Naive thymus-derived CD4-positive, alpha-beta T cell (primary cell): ENCODE results near the gene KCNH1. TPM values are rescaled to one million over a fixed set of nuclear protein-coding genes. Genes with fewer than 3 reads are reported as not detected.

Source experiments
- ATAC-seq: fragments of 150-1000 bp; cut with Tn5 transposase; 2 replicates; pipeline ENCODE4 v1.10.0; 2021; ENCODE audit warnings: mild to moderate bottlenecking, moderate library complexity
- CTCF ChIA-PET: fragments of 350-600 bp; sonication (Branson Sonifier 250); formaldehyde crosslinking; loops from one replicate; lab custom pipeline; 2021; ENCODE audit warnings: antibody characterized with exemption; lab: Charles Lee
- POLR2A ChIA-PET: fragments of 350-600 bp; sonication (Branson Sonifier 250); formaldehyde crosslinking; loops from one replicate; lab custom pipeline; 2021; ENCODE audit warnings: antibody characterized with exemption, inconsistent platforms; lab: Charles Lee
- DNase-seq, 9 donors: peaks; one replicate each; pipeline versions ENCODE4 v3.0.0 to v3.0.0-alpha.2; 2020 to 2022; ENCODE audit warnings: mixed read lengths in 1 of 9
- H3K27ac ChIP-seq: one replicate; pipeline ENCODE4 v1.7.0; 2013; ENCODE audit warnings: mild to moderate bottlenecking, low read depth, low read length, moderate library complexity
- H3K27me3 ChIP-seq, 2 donors: one replicate each; pipeline ENCODE4 v1.7.0; 2013; ENCODE audit warnings: low read length in 2 of 2, mild to moderate bottlenecking in 2 of 2, moderate library complexity in 2 of 2; ENCODE audit not compliant: control insufficient read depth in 2 of 2, insufficient read depth in 2 of 2
- H3K36me3 ChIP-seq, 3 experiments: 1 replicate in 2 of 3; 2 replicates in 1 of 3; pipeline ENCODE4 v1.7.0; 2013; ENCODE audit warnings: low read length in 3 of 3, mild to moderate bottlenecking in 3 of 3, moderate library complexity in 1 of 3; ENCODE audit not compliant: insufficient read depth in 3 of 3, control insufficient read depth in 2 of 3
- H3K4me1 ChIP-seq, 2 donors: one replicate each; pipeline ENCODE4 v1.7.0; 2013; ENCODE audit warnings: low read length in 2 of 2, mild to moderate bottlenecking in 2 of 2, moderate library complexity in 1 of 2; ENCODE audit not compliant: control insufficient read depth in 2 of 2, insufficient read depth in 2 of 2
- H3K4me3 ChIP-seq: 2 replicates; pipeline ENCODE4 v1.7.0; 2013; ENCODE audit warnings: mild to moderate bottlenecking, low read length
- H3K9me3 ChIP-seq, 3 experiments: 1 replicate in 2 of 3; 2 replicates in 1 of 3; pipeline ENCODE4 v1.7.0; 2013; ENCODE audit warnings: low read length in 3 of 3; ENCODE audit not compliant: control insufficient read depth in 2 of 3
- H3K27ac Mint-ChIP-seq, 9 donors: one replicate each; pipeline ENCODE4 v1.8.0; 2020 to 2022; ENCODE audit warnings: mixed read lengths in 9 of 9, mild to moderate bottlenecking in 8 of 9, moderate library complexity in 5 of 9, inconsistent platforms in 2 of 9
- H3K27me3 Mint-ChIP-seq, 5 donors: one replicate each; pipeline ENCODE4 v1.8.0; 2021 to 2022; ENCODE audit warnings: mixed read lengths in 5 of 5, mild to moderate bottlenecking in 1 of 5
- H3K36me3 Mint-ChIP-seq, 5 donors: one replicate each; pipeline ENCODE4 v1.8.0; 2020 to 2022; ENCODE audit warnings: mixed read lengths in 5 of 5, mild to moderate bottlenecking in 3 of 5, inconsistent platforms in 1 of 5
- H3K4me1 Mint-ChIP-seq, 7 donors: one replicate each; pipeline ENCODE4 v1.8.0; 2020 to 2022; ENCODE audit warnings: mixed read lengths in 7 of 7, mild to moderate bottlenecking in 3 of 7, inconsistent platforms in 1 of 7
- H3K4me3 Mint-ChIP-seq, 10 donors: one replicate each; pipeline ENCODE4 v1.8.0; 2020 to 2022; ENCODE audit warnings: mild to moderate bottlenecking in 10 of 10, mixed read lengths in 10 of 10, moderate library complexity in 6 of 10, inconsistent platforms in 2 of 10
- H3K9me3 Mint-ChIP-seq, 11 donors: one replicate each; pipeline ENCODE4 v1.8.0; 2020 to 2022; ENCODE audit warnings: mixed read lengths in 11 of 11, mild to moderate bottlenecking in 4 of 11, inconsistent platforms in 1 of 11, moderate library complexity in 1 of 11
- intact Hi-C, 2 donors: fragments of 100-400 bp; cut with micrococcal nuclease; formaldehyde crosslinking; loops; one replicate each; pipeline ENCODE4 v1.15.1; 2023
- polyA plus RNA-seq, 2 donors: library from polyadenylated mRNA; unstranded; fragments of 300-500 nt; fragmentation: Illumina TruSeq; gene quantifications; one replicate each; pipeline ENCODE4 v1.2.3, GENCODE V29; 2021
- total RNA-seq, 6 experiments: library from RNA in 5 of 6; stranded (reverse) in 5 of 6; gene quantifications; 1 replicate in 5 of 6; 2 replicates in 1 of 6; pipeline ENCODE4 v1.2.3 and lab custom pipeline; 2021 to 2026

The KCNH1 gene
- total and polyA plus RNA-seq, 7 experiments from 2014 or later: not detected

DNA sequence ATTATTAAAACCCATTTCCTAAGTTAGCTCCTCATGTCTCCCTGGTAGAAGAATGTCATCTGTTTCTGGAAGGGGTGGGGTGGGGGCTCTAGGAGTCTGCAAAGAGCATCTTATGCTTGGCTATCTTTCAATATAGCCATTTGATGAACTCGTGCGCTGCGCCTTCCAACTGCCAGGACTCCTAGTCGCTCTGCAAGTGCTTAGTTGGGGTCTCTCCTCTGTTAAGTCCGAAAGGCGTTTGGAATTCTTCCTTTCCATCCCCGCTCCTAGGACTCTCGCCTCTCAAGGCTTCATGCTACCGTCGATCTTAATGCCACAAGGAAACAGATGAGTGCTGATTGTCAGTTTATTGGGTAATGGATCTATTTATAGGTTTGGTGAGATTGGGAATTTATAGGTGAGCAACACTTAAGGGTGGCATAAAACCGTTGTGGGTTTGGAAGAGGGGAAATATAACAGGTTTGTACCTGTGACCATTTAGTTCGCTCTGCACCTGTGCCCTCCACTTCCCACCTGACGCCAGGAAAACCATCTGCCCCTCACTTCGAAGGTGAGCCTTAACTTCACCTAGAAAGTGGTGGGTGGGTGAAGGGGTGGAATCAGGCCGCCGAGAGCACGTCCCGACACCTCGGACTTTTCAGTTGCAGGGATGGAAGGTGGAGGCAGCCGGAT is 1.1 kb downstream of the KCNH1 start:
- no peak overlapping the region for H3K27ac Mint-ChIP-seq
- peaks cover 3 to 5% of the 10 kb centered on the region in 2 donors for H3K4me1 ChIP-seq
- peaks cover 0 to 6% of the 10 kb centered on the region in 2 donors for H3K27me3 ChIP-seq
- ATAC-seq (no peak), DNase-seq (no peak)
- H3K4me3 Mint-ChIP-seq: peak overlapping the region; percentile 6 to 81 (median 66)
- no peaks in the 10 kb centered on the region for H3K36me3 Mint-ChIP-seq
- intact Hi-C loops: loop anchor here in 1 of 2 donors (10.0 kb wide), 2 partner anchors 92 to 1268 kb away; no protein-coding TSS in a partner anchor
- H3K9me3 Mint-ChIP-seq: no peaks in the 10 kb centered on the region
- ChIA-PET CTCF (interaction anchor here (1.2 kb wide), 1 partner anchor 125 kb away, joined by 3 read pairs; no protein-coding TSS in a partner anchor), POLR2A (interaction anchor here (1.9 kb wide), 1 partner anchor 125 kb away, joined by 7 read pairs; no protein-coding TSS in a partner anchor)
- peaks cover 0 to 10% (median 7%) of the 10 kb centered on the region in 7 donors for H3K4me1 Mint-ChIP-seq
- H3K9me3 ChIP-seq: no peaks in the 10 kb centered on the region
- no peaks in the 10 kb centered on the region for H3K36me3 ChIP-seq
- H3K4me3 ChIP-seq: peak overlapping the region; percentile 50
- peaks cover 8 to 86% (median 58%) of the 10 kb centered on the region in 5 donors for H3K27me3 Mint-ChIP-seq
- H3K27ac ChIP-seq: no peak overlapping the region

DNA sequence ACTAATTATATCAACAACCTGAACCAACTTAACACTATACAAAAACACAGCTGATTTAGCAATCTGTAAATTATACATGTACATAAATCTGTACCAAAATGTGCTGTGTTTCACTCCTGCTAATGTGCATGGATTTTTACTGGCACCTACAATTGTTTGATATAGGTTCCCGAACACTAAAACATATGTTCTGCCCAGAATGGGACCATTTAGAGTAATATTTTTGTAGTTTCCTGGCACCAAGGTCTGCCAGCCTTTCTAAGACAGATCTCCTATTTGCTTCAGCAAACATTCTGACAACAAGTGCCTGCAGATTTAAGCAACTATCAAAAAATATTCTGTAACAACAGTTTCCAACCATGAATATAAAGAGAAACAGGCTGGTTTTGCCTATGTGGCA is 4.2 kb downstream of the KCNH1 start:
- no peak overlapping the region for H3K27ac Mint-ChIP-seq
- H3K4me1 Mint-ChIP-seq: peaks cover 0 to 10% (median 7%) of the 10 kb centered on the region in 7 donors
- CTCF ChIA-PET: interaction anchor here (0.6 kb wide), 1 partner anchor 15 kb away, joined by 3 read pairs; no protein-coding TSS in a partner anchor
- H3K27me3 Mint-ChIP-seq: peaks cover 21 to 71% (median 51%) of the 10 kb centered on the region in 5 donors
- DNase-seq: no peak
- no peak overlapping the region for H3K27ac ChIP-seq
- no peak for ATAC-seq
- H3K9me3 Mint-ChIP-seq: no peaks in the 10 kb centered on the region
- H3K9me3 ChIP-seq: no peaks in the 10 kb centered on the region
- H3K4me3 ChIP-seq: no peak overlapping the region
- no peaks in the 10 kb centered on the region for H3K36me3 ChIP-seq
- H3K36me3 Mint-ChIP-seq: no peaks in the 10 kb centered on the region
- peaks cover 3 to 5% of the 10 kb centered on the region in 2 donors for H3K4me1 ChIP-seq
- H3K4me3 Mint-ChIP-seq: no peak overlapping the region
- H3K27me3 ChIP-seq: peaks cover 0 to 6% of the 10 kb centered on the region in 2 donors
- intact Hi-C loops: loop anchor here in 1 of 2 donors (10.0 kb wide), 2 partner anchors 95 to 1265 kb away; no protein-coding TSS in a partner anchor
- POLR2A ChIA-PET: no interaction called here

DNA sequence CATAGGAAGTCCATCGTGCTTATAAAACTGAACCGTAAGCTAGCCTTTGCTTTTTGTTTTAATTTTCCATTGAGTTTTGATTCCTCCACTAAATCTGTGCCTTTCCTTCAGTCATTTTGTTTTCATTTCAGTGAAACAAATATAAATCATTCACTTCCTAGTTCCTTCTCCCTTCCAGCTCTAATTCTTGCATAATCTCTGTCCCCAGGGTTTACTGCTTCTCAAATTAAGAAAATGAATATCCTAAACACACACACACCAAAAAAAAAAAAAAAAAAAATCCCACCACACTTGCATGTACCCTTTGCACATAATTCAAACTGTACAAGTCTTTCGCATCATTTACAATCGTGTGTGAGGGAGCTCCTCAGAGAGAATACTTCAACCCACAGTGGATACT is 6.8 kb downstream of the KCNH1 start:
- peaks cover 37 to 55% (median 54%) of the 10 kb centered on the region in 5 donors for H3K27me3 Mint-ChIP-seq
- no peak overlapping the region for H3K4me3 Mint-ChIP-seq
- DNase-seq: no peak
- H3K27me3 ChIP-seq: peaks cover 0 to 6% of the 10 kb centered on the region in 2 donors
- no peaks in the 10 kb centered on the region for H3K36me3 ChIP-seq
- H3K36me3 Mint-ChIP-seq: peaks cover 0 to 5% (median 0%) of the 10 kb centered on the region in 5 donors
- no peak overlapping the region for H3K4me3 ChIP-seq
- POLR2A ChIA-PET: no interaction called here
- intact Hi-C loops: no loop called here
- CTCF ChIA-PET: no interaction called here
- no peak overlapping the region for H3K27ac ChIP-seq
- no peaks in the 10 kb centered on the region for H3K4me1 ChIP-seq
- peaks cover 0 to 4% (median 0%) of the 10 kb centered on the region in 11 donors for H3K9me3 Mint-ChIP-seq
- H3K9me3 ChIP-seq: no peaks in the 10 kb centered on the region
- peaks cover 0 to 2% (median 0%) of the 10 kb centered on the region in 7 donors for H3K4me1 Mint-ChIP-seq
- H3K27ac Mint-ChIP-seq: no peak overlapping the region
- no peak for ATAC-seq

DNA sequence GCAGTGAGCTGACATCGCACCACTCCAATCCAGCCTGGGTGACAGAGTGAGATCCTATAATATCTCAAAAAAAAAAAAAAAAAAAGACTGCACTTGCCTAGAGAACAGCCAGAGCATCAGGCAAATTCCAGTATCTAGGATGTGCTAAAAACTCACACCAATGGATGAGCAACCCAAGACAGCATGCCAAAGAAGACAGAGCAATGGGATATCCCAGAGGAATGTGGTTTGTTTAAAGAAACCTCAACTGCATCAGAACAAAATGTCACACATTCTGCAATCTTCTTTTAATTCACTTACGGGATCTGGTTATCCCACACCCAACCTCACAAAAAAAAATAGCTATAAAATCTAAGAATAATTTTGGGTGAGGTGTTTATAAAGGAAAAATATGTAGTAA is 7.3 kb downstream of the KCNH1 start:
- H3K9me3 ChIP-seq: no peaks in the 10 kb centered on the region

DNA sequence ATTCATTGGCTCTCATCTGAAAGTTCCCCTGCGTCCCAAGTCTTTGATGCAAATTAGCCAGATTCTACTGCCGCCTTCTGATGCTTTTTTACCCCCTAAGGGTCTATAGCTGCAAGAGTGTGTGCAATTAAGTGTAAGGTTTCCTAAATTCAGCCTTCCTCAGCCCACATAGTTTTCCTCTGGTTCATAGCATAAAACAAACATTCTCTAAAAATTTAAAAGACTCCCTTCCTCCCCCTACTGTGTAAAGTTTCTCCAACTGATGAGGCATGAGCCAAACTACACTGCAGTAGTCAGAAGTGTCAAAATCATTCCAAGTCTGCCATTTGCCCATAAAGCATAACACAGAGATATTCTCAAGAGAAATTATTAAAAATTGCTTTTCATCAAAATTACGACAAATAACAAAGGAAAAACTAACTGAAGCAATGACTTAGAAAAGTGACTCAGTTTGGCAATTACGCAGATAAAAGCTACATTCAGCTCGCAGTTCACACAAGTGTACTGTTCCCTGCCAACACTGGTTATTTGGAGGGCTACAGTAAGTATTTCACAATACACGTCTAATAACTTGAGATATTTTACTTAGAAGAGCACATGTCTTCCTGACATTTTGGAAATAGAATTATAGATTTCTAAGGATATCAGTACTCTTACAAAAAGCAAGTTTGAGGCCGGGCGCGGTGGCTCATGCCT is 15.4 kb downstream of the KCNH1 start:
- DNase-seq: no peak
- Mint-ChIP-seq H3K27me3 (peaks cover 30 to 61% (median 51%) of the 10 kb centered on the region in 5 donors), H3K27ac (no peak overlapping the region), H3K4me3 (no peak overlapping the region), H3K9me3 (peaks cover 0 to 4% (median 0%) of the 10 kb centered on the region in 11 donors), H3K4me1 (peaks cover 0 to 2% (median 0%) of the 10 kb centered on the region in 7 donors), H3K36me3 (peaks cover 0 to 4% (median 0%) of the 10 kb centered on the region in 5 donors)
- no peak overlapping the region for H3K27ac ChIP-seq
- no peak for ATAC-seq
- H3K27me3 ChIP-seq: peaks cover 0 to 8% of the 10 kb centered on the region in 2 donors
- ChIA-PET POLR2A (no interaction called here), CTCF (no interaction called here)
- H3K4me3 ChIP-seq: no peak overlapping the region
- intact Hi-C loops: no loop called here
- H3K4me1 ChIP-seq: no peaks in the 10 kb centered on the region
- H3K36me3 ChIP-seq: no peaks in the 10 kb centered on the region
- H3K9me3 ChIP-seq: no peaks in the 10 kb centered on the region

More for the DNA sequence above, 7.3 kb downstream of the KCNH1 start:
- ATAC-seq (no peak), DNase-seq (no peak)
- Mint-ChIP-seq H3K4me1 (peaks cover 0 to 2% (median 0%) of the 10 kb centered on the region in 7 donors), H3K27me3 (peaks cover 41 to 53% (median 50%) of the 10 kb centered on the region in 5 donors), H3K9me3 (peaks cover 0 to 4% (median 0%) of the 10 kb centered on the region in 11 donors), H3K27ac (no peak overlapping the region), H3K4me3 (no peak overlapping the region), H3K36me3 (peaks cover 0 to 5% (median 0%) of the 10 kb centered on the region in 5 donors)
- POLR2A ChIA-PET: no interaction called here
- intact Hi-C loops: no loop called here
- no peaks in the 10 kb centered on the region for H3K36me3 ChIP-seq
- H3K27ac ChIP-seq: no peak overlapping the region
- H3K4me3 ChIP-seq: no peak overlapping the region
- no peaks in the 10 kb centered on the region for H3K4me1 ChIP-seq
- H3K27me3 ChIP-seq: peaks cover 0 to 6% of the 10 kb centered on the region in 2 donors
- CTCF ChIA-PET: no interaction called here

DNA sequence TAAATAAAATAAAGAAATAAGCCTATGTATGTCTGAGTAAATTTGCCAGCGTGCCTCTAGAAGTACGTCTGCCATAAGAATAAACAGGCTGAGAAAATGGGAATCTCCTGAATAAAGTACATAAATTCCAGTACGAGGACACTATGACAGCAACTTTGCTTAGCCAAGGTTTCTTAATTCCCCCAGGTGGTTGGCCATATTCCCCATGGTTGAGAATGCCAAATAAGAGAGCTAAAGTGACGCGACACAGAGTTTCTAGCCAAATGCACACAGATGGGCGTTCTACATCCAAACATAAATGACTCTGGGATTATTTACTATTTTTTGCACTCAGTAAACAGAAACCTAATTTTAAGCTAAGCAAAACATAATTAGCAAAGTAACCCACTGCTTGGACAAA is 19.5 kb downstream of the KCNH1 start:
- Histone ChIP-seq H3K4me1 (no peaks in the 10 kb centered on the region), H3K27me3 (peaks cover 3 to 4% of the 10 kb centered on the region in 2 donors), H3K9me3 (no peaks in the 10 kb centered on the region), H3K4me3 (no peak overlapping the region), H3K27ac (no peak overlapping the region), H3K36me3 (no peaks in the 10 kb centered on the region)
- Mint-ChIP-seq H3K36me3 (no peaks in the 10 kb centered on the region), H3K4me3 (no peak overlapping the region), H3K9me3 (peaks cover 0 to 11% (median 3%) of the 10 kb centered on the region in 11 donors), H3K27ac (no peak overlapping the region), H3K27me3 (peaks cover 21 to 50% (median 45%) of the 10 kb centered on the region in 5 donors), H3K4me1 (no peaks in the 10 kb centered on the region)
- DNase-seq (no peak), ATAC-seq (no peak)
- intact Hi-C loops: no loop called here
- CTCF ChIA-PET: interaction anchor here (0.7 kb wide), 1 partner anchor 15 kb away, joined by 3 read pairs; no protein-coding TSS in a partner anchor
- POLR2A ChIA-PET: no interaction called here
